Sciatic nerve (tissue), 2 donors: ENCODE measurements around the gene OPTC. TPM values are rescaled to one million over a fixed set of nuclear protein-coding genes. Genes with fewer than 3 reads are reported as not detected.

Experiments used
- ATAC-seq: fragments of 200-7000 bp; cut with Tn5 transposase; one replicate; pipeline ENCODE4 v1.9.1; 2020; ENCODE audit warnings: mild to moderate bottlenecking, moderate library complexity
- DNase-seq: peaks from one replicate; pipeline ENCODE4 v3.0.0-alpha.2; 2020; ENCODE audit warnings: low spot score
- intact Hi-C: fragments of 100-400 bp; cut with DNase I; formaldehyde crosslinking; loops from one replicate; pipeline ENCODE4 v1.14.2; 2022
- total RNA-seq: library from RNA; stranded (reverse); fragmentation: NEBNext Ultra II Directional; extraction: Animal tissue kit (Norgen Biotek cat#: 25700); gene quantifications from one replicate; pipeline ENCODE4 v1.2.1, GENCODE V29; 2021
- donor health status: DM: no; HTN: no; CAD: no.
- donor health status: DM: no; HTN: no; CAD: no.

The OPTC gene
- total RNA-seq, 1 donor from 2014 or later, result not detected

DNA sequence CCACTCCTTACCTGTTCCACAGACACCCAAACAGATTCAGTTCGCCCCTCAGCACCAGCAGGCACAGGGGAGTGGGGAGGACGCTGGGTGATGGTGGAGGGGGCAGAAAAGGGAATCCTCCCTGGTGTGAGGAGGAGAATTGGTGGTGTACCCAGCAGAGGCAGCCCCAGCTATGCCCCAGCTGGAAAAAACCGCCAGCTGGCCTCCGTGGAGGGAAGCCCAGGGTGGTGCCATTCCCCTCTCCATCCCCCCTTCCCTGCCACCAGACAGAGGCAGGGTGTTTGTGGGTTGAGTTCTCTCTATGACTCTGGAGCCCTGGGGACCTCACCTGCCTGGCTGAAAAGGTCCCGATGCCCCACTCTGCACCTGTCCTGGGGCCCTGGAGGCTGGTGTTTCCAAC lies 27.9 kb downstream of the OPTC start:
- ATAC-seq, result no peak
- intact Hi-C loops, result no loop called here

DNA sequence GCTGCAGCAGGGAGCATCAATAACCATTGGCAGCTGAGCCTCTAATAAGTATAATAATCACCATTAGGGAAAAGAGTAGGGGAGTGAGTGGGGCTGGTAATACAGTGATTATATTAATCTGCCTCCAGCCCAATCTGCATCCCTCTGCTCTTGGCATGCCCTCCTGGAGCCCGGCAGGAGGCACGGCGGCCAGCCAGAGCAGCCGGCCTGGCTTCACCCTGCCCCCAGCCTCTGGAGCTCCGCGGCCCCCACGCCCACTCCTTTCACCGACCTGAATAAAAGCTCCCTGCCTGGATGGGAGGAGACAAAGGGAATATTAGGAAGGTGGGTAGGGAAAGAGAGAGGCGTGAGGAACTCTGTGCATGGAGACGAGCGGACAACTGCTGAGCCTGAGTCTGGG lies 28.3 kb downstream of the OPTC start:
- intact Hi-C loops, result no loop called here
- ATAC-seq, result no peak

More for the DNA sequence above, 27.9 kb downstream of the OPTC start:
- DNase-seq, result no peak

DNA sequence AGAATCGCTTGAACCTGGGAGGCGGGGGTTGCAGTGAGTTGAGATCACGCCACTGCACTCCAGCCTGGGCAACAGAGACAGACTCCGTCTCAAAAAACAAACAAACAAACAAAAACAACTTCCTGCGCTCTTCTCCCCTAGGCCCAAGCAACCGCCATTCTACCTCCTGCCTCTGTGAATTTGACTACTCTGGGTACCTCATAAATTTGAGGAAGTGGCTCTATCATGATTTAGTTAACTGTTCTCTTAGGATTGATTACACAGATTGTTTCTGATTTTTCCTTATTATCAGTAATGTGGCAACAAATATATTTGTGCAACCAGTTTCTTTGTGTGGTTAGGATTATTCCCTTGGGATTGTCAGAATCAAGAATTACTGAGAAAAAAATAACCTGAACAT lies 29.7 kb downstream of the OPTC start:
- DNase-seq, result no peak
- intact Hi-C loops, result no loop called here
- ATAC-seq, result no peak

More for the DNA sequence above, 28.3 kb downstream of the OPTC start:
- no peak for DNase-seq

DNA sequence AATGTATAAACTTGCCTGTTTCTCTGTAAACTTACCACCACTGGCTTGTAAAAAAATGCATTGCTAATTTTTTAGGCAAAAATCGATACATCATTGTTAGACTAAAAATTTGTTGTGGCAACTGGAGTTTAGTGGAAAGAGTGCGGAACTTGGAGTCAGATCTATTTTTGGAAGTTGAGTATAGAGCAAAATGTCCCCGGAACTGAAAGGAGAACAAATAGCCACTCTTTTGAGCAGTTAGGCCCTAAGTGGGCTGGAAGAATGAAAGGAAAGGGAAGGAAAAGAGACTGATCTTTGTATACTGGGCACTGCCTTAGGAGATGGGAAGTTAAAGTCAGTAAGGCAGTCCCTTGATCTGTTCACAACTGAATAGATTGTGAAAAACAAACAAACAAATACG lies 30.2 kb downstream of the OPTC start:
- intact Hi-C loops, result no loop called here
- no peak for DNase-seq
- peak; percentile 50 for ATAC-seq

DNA sequence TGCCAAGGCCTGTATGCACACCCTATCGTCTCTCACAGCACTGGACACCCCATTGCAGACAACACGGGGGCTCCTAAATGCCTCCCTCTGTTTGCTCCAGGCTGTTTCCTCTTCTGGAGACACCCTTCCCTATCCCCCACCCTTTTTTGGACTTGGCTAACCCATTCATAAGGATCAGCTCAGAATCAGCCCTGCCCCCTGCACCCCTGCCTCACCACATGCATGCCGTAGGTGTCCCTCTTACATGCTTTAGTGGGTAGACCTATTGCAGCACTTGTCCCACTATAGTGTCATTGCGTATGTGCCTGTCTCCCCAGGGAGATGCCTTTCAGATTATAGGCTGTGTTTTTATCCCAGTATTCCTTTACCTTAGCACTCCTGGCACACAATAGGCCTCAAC lies 30.9 kb downstream of the OPTC start:
- intact Hi-C loops, result no loop called here

DNA sequence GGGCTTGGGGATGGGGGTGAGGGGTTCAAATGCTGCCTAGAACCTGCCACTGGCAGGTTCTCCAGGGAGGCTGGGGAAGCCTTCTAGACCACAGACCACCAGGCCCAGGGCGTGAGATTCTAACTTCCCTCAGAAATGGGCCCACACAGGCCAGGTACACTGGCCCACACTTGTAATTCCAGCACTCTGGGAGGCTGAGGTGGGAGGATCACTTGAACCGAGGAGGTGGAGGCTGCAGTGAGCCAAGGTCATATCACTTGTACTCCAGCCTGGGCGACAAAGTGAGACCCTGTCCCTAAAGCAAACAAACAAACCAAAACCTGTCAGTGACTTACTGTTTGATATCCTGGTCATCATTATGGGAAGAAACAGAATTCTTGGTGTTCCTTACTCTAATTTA lies 31.7 kb downstream of the OPTC start:
- ATAC-seq, result no peak
- intact Hi-C loops, result no loop called here
- no peak for DNase-seq

More for the DNA sequence above, 30.9 kb downstream of the OPTC start:
- ATAC-seq, result no peak
- no peak for DNase-seq

DNA sequence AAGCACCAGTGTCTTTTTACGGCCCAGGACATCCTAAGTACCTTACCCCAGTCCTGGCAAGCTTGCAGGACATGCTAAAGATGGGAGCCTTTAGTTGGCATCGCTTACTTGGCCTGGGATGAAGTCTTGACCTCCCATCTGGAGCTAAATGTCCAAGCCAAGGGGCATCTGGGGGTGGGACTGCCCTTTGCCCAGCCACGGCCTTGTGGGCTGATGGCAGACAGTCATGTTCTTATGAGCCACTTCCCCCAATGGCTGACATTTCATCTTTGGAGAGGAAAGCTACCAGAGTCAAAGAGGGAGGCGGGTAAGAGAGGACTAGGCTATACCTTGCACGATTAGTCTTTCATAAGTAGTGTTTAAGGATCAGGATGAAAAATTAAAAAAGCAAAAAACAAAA lies 32.2 kb downstream of the OPTC start:
- DNase-seq (no peak), ATAC-seq (no peak)
- intact Hi-C loops, result no loop called here

DNA sequence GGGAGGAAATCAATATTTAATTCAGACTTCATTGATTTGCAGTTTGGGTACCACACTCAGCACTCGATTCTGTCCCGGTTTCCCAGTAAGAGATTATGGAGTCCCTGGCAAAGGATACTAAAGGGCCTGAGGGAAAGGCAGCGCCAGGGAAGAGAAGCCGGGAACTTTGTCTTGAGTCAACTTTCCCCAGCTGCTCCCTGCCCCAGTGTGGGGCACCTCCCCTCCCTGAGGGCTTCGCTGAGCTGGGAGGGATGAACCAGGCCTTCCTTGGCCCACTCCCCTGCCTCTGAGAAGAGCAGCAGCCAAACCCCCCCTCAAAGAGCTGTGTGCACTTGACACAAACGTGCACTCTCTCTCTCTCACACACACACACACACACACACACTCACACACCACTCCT lies 32.6 kb downstream of the OPTC start:
- ATAC-seq (peak; percentile 53), DNase-seq (no peak)
- intact Hi-C loops, result no loop called here

DNA sequence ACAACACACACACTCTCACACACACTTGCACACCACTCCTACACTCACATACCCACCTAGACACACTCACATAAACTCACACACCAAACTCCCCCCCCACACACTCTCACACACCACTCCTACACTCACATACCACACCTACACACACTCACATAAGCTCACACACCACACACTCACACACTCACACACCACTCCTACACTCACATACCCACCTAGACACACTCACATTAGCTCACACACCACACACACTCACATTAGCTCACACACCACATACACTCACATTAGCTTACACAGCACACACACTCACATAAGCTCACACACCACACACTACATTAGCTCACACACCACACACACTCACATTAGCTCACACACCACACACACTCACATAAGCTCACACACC lies 33.1 kb downstream of the OPTC start:
- peak; percentile 4 for ATAC-seq
- intact Hi-C loops, result no loop called here
- no peak for DNase-seq

DNA sequence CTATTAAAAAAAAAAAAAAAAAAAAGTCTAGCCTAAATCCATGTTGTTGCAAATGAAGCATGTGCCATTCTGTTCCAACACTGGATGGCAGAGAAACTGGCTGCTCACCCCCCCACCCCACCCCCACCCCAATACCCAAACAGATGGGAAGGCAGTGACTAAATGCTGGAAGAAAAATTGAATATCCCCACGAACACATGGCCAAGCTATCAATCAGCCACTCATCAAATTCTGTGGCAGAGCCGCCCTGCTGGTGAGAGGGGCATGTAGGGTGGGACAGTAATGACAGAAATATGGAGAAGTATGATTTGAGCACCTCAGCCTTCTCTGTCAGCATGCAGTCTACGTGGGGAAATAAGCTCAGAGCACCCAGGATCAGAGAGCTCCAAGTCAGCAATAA lies 34.1 kb downstream of the OPTC start:
- ATAC-seq (no peak), DNase-seq (no peak)
- intact Hi-C loops, result no loop called here

DNA sequence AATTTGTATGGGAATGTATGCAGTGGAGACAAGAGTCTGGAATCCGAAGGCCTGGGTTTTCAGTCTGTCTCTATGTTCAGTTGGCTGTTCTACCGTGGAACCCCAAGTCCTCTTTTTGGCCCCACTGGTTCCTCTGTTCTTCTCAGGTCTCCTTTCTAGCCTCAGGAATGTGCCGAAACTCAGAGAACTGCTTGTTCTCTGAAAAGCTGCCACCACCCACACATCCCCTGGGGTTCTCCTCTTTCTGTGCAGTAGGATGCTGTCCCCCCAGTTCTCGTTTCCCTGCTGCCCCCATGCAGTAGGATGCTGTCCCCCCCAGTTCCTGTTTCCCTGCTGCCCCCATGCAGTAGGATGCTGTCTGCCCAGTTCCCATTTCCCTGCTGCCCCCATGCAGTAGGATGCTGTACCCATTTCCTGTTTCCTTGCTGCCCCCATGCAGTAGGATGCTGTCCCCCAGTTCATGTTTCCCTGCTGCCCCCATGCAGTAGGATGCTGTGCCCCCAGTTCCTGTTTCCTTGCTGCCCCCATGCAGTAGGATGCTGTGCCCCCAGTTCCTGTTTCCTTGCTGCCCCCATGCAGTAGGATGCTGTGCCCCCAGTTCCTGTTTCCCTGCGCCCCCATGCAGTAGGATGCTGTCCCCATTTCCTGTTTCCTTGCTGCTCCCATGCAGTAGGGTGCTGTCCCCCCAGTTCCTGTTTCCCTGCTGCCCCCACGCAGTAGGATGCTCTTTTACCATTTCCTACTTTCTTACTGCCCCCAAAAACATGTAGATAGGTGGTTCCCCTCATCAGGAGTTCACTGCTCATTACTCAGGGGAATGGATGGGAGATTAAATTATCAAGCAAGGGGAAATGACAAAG lies 35.3 kb downstream of the OPTC start:
- intact Hi-C loops, result no loop called here
- no peak for DNase-seq

DNA sequence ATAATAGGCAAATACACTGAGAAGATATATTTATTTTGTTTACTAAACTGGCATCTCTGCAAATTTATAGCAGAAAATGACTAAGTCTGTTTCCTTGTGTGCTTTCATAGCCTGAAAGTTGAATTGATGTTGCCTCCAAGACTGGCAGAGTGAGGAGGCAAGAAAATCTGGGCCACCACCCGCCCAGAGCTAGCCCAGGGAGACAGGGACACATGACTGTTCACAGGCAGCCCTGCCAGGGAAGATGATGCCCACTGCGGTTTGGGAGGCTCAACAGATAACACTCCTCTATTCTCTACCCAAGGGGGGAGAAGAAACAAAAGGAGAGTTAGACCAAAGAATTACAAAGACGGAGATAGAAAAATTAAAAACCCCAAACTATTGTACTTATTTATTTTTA lies 37.1 kb downstream of the OPTC start:
- intact Hi-C loops, result no loop called here
- DNase-seq, result no peak
- no peak for ATAC-seq

More for the DNA sequence above, 35.3 kb downstream of the OPTC start:
- ATAC-seq, result no peak

DNA sequence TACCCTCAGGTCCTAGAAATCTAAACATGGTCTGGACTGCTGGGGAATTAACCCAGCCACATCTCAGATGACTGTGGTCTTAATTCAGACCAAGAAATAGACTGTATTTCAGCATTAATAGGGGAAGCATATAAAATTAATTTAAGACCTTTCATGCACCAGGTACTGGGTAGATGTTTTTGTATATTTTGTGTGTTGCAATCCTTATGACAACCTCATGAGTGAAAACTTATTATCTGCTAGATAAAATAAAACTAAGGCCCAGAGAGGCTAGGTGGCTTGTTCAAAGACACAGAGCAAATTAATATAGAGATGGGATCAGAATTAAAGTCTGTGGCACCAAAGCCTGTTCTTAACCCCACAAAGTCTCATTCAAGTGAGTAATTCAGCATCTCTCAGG lies 40.1 kb downstream of the OPTC start:
- intact Hi-C loops, result no loop called here
- ATAC-seq (no peak), DNase-seq (no peak)

DNA sequence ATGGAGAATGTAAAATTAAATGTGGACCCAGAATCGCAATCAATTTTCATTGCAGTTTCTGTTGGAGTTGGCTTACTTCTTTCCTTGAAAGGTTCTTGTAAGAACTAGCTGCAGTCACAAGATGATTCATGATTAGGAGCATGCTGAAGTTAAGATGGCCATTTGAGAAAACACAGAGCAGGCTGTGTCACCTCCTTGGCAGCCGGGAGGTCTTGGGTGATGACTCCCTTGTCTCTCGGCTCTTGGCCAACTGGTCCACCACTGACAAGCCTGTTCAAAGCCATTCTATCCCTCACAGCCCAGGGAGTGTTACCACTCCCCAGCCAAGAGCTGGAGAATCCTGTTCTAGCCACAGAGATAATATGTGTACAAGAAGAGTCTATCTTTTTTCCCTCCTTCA lies 40.6 kb downstream of the OPTC start:
- intact Hi-C loops, result no loop called here
- peak; percentile 71 for ATAC-seq
- no peak for DNase-seq

DNA sequence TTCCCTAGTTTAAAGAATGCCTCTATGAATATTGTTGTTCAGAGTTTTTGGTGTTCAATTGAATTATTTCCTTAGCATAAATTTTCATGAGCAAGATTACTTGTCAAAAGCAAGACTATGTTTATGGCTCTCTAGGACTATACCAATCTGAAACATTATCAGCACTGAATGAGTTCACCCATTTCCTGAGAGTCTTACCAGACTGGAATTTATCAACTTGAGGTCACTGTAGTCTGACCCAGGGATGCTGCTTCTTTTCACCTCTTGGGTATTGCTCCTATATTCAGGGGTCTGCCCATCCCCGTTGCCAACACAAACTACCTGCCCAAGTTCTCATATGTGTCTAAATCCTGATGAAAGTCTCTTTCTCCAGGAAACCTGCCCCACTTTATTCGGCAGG lies 42.6 kb downstream of the OPTC start:
- ATAC-seq, result no peak
- DNase-seq, result no peak
- intact Hi-C loops, result no loop called here

DNA sequence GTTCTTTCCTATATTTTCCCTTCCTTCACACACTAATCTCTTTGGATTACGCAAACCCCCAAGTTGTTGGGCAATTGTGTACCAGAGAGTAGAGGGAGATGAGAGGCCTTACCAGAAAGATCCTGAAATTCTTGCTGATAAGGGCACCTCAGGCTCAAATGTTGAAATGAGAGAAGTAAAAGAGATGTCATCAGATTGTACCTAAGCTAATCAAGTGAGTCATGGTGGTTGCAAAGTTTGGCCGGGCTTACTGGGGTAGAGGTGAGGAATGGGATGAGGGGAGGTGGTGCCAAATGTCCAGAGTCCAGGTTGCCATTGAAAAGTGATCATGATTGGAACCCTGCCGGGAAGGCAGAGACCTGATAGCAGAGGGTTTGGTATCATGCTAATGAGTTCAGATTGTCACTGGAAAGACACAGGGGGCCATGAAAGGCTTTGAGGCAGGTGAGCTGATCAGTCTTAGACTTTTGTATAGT lies 43.1 kb downstream of the OPTC start:
- ATAC-seq, result peak; percentile 53
- intact Hi-C loops, result no loop called here
- DNase-seq, result no peak

DNA sequence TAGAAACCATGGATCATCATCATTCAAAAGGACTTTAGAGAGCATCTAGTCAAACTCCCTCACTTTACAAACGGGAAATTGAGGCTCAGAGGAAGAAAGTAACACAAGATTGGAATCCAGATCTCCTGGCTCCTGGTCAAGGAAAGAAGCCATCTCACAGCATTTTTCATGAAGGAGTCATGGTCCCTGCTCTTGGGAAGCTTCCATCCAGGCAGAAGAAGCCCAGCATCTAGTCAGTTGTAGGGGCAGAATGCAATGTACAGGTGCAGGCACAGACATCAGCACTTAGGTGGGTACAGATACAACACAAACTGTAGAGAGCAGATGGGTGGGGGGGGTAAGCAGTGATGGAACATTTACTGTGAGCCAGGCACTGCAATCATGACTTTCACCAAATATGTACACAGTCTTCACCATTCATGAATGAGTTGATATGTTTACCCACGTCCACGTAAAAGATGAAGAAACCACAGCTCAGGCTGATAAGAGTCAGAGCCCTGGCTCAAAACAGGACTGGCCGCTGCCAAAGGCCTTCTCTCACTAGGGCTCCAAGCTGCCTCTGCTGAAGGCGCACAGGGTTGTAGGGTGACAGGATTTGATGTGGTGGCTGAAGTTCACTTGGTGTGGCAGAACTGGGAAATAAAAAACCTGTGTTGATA lies 44.0 kb downstream of the OPTC start:
- ATAC-seq (no peak), DNase-seq (no peak)
- intact Hi-C loops, result no loop called here

DNA sequence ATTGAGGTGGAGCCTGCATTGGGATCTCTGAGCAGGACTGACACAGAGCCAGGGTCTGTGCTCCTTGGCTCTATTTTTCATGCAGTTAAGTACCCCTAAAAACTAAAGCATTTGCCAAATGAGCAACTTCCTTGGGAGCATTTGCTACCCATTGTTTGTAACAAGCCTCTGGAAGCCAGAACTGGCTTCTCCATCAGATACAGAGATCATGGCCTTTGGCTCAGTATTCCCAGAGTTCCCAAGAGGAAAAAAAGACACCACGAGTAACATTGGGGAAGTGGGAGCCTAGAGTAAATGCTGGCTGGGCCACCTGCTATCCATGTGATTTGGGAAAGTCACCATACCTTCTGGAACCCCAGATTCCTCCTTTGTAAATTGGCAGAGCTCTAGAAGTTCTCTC lies 44.8 kb downstream of the OPTC start:
- intact Hi-C loops, result no loop called here
- no peak for DNase-seq
- no peak for ATAC-seq

DNA sequence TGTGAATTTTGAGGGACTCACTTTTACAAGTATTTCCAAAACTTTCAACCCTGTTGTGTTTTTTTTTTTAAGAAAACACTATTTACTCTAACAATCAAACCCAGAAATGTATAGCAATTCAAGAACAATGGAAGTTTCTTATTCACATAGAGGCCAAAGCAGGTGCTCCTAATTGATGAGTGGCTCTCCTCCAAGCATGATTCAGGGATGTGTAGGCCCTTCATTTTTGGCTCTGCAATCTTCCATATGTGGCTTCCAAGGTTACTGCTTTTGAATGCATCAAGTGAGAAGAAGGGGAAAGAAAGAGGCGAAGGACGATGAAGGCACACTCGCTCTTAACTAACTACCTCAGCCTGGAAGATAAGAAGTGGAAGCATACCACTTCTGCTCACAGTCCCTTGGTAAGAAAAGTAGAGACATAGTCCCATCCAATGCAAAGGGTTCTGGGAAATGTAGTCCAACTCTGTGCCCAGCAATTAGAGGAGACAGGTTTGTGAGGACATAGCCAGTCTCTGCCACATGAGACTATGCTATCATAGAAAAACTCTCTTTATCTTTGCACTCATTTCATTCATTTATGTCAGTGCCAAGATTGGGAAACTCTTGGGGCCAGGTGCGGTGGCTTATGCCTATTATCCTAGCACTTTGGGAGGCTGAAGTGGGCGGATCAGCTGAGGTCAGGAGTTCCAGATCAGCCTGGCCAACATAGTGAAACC lies 46.0 kb downstream of the OPTC start:
- no peak for DNase-seq
- ATAC-seq, result no peak
- intact Hi-C loops, result no loop called here

DNA sequence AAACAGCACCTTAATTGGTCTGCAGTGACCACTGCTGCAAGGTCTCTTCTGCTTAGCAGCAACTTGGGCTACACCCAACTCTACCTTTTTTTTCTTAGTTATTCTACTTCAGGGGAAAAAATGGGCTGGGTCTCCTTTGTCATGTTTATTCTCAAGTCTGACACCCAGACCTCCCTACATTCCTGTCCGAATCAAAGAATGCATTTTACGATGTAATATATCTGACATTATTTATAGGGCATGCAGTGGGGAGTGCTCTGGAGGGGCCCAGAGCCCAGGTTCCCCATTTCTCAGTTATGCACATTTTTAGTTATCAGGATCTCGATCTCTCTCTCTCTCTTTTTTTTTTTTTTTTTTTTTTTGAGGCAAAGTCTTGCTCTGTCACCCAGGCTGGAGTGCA lies 50.5 kb downstream of the OPTC start:
- DNase-seq (no peak), ATAC-seq (no peak)
- intact Hi-C loops, result no loop called here
